ENCODE measurements around the gene R3HDM2.

The R3HDM2 gene

GRCh38 chr12:57430931-57431566 lies at the start of gene R3HDM2:
Gene R3HDM2 (minus strand): TSS chr12:57431043. CDS start chr12:57310428, 120,615 bp downstream.
- DNase-seq: peak; percentile 92 to 93

GRCh38 chr12:57479376-57480115 lies 48.7 kb upstream of the R3HDM2 start, which contains the start of gene ARHGAP9:
Gene ARHGAP9 (minus strand): TSS chr12:57479866. CDS start chr12:57479406, 460 bp downstream.
- peak in 1 of 2 experiments; percentile 58 for DNase-seq

GRCh38 chr12:57479043-57479375 lies 48.2 kb upstream of the R3HDM2 start:
- no peak for DNase-seq

GRCh38 chr12:57477710-57478681 lies 47.2 kb upstream of the R3HDM2 start:
- DNase-seq: peak in 1 of 2 experiments; percentile 58

- DNase-seq: no peak
Observed at GRCh38 chr12:57476993-57477709, 46.3 kb upstream of the R3HDM2 start.

- DNase-seq: peak; percentile 59 to 66
Observed at GRCh38 chr12:57476162-57476992, 45.5 kb upstream of the R3HDM2 start.

GRCh38 chr12:57475271-57476161 lies 44.7 kb upstream of the R3HDM2 start:
- no peak for DNase-seq

GRCh38 chr12:57474862-57475261 lies 44.0 kb upstream of the R3HDM2 start:
- no peak for DNase-seq

- no peak for DNase-seq
Observed at GRCh38 chr12:57474430-57474829, 43.6 kb upstream of the R3HDM2 start.

DNA sequence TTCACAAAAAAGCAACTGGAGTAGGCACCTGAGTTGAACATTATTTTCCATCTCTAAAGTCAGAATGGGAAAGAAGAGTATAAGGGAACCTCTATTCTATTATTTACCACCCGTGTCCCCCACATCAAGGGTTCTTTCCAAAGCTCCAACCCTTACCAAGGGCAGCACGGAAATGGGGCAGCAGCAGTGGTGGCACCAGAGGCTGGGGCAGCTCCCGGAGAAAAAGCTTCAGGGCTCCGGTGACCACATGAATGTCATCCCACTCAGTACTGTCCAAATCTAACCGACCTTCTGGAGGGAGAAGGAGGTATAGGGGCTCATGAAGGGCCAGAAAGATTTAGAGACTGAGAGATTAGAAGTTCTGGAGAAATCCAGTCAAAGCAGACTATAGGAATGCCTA lies 43.0 kb upstream of the R3HDM2 start:
- DNase-seq: no peak

DNA sequence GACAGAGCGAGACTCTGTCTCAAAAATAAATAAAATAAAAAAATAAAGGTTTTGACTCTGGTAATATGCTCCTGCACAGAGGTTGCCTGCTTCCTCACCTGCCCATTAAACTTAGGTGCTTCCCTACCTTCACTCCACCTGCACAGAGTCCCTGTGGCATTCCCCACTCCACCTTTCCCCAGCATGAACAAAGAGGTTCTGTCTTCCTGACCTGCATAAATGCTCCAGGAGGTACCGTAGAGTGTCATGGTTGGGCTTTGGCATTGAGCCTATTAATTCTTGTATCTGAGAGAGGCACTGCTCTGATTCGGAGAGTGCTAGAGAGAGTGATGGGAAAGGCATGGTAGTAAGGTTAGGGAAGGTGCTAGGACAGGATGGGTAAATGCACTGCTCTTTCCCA lies 42.5 kb upstream of the R3HDM2 start:
- DNase-seq: no peak

DNA sequence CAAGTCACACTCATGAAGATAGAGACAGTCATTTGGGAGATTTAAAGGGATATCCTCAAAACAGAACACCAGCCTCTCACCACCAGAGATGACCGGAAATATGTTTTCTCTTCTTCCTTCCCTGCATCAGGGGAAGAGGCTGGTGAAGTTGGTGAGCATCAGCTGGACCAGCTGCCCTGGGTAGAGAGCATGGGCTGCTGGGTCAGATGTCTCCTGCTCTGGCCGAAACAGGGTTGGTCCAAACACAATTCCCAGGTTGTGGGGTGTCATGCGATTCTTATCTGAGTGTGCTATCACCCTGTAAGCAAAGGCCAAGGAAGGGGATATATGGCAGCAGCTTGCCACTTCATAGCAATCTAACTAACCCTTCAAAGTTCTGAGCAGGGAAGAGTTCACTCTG lies 41.5 kb upstream of the R3HDM2 start:
- no peak for DNase-seq

DNA sequence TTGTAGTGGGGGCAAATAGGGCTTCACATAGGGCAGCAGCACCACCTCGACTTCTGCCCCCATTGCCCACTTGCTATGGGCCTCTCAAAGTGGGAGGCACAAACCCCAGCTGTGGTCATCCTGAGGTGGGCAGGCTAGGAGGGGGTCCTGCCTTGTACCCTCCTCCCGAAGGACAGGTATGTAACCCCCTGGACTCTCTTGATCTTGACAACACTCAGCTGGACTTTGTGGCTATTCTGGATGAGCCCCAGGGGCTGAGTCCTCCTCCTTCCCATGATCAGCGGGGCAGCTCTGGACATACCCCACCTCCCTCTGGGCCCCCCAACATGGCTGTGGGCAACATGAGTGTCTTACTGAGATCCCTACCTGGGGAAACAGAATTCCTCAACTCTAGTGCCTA lies 40.8 kb upstream of the R3HDM2 start:
- DNase-seq: no peak

DNA sequence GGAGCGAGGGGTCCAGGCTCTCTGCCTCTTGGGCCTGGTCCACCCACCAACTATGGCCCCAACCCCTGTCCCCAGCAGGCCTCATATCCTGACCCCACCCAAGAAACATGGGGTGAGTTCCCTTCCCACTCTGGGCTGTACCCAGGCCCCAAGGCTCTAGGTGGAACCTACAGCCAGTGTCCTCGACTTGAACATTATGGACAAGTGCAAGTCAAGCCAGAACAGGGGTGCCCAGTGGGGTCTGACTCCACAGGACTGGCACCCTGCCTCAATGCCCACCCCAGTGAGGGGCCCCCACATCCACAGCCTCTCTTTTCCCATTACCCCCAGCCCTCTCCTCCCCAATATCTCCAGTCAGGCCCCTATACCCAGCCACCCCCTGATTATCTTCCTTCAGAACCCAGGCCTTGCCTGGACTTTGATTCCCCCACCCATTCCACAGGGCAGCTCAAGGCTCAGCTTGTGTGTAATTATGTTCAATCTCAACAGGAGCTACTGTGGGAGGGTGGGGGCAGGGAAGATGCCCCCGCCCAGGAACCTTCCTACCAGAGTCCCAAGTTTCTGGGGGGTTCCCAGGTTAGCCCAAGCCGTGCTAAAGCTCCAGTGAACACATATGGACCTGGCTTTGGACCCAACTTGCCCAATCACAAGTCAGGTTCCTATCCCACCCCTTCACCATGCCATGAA lies 40.3 kb upstream of the R3HDM2 start:
- DNase-seq: no peak

GRCh38 chr12:57470286-57470969 lies 39.6 kb upstream of the R3HDM2 start:
- DNase-seq: no peak

- no peak for DNase-seq
Observed at GRCh38 chr12:57469296-57470164, 38.7 kb upstream of the R3HDM2 start.

GRCh38 chr12:57467915-57468314 lies 37.1 kb upstream of the R3HDM2 start:
- no peak for DNase-seq

DNA sequence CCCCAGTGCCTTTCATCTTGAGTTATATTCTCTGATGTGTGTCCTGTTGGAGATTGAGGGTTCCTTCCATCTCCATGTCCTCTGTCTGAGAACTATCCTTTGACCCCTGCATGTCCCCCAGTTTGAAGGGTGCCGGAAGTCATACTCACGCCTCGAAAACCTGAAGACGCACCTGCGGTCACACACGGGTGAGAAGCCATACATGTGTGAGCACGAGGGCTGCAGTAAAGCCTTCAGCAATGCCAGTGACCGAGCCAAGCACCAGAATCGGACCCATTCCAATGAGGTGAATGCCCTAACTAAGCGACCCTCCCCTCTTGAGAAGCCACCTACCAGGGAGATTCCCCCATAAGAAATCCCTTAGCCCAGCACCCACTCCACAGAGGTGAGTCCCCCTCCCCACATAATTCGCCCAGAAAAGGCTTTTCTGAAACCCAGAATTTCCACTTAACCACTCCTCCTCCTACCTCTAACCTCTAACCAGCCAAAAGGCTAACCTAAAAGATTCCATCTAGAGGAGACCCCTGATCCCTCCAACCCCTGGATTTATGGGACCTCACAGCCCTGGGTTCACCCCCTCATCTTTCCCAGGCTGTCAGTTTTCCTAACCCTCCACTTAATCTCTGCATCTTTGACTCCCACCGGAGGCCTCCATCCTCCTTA lies 36.5 kb upstream of the R3HDM2 start:
- DNase-seq: no peak
